Measurements from ENCODE around the gene RORC. TPM values are rescaled to one million over a fixed set of nuclear protein-coding genes. Genes with fewer than 3 reads are reported as not detected.

The RORC gene
- polyA plus RNA-seq, 1 of the 3 experiments (the other 2 are of a cell fraction), result not detected

- Histone ChIP-seq H2AFZ (ENCODE audit: low read depth) (no peak overlapping the region), H3K27ac (ENCODE audit: low read depth in 2 of 2, low read length in 1 of 2) (no peak overlapping the region), H3K9ac (no peak overlapping the region), H3K4me3 (ENCODE audit: low read depth in 2 of 2, low read length in 1 of 2) (no peak overlapping the region), H3K4me1 (ENCODE audit: control insufficient read depth in 1 of 2, insufficient read depth in 2 of 2, low read depth in 1 of 2, low read length in 1 of 2) (no peaks in the 10 kb centered on the region), H3K79me2 (ENCODE audit: insufficient read depth) (no peaks in the 10 kb centered on the region), H3K36me3 (replicated peaks in 1 of 2; ENCODE audit: control insufficient read depth in 1 of 2, insufficient read depth in 2 of 2, low read length in 1 of 2) (peaks cover 3 to 18% of the 10 kb centered on the region in 2 experiments), H3K9me3 (no peaks in the 10 kb centered on the region), H3F3A (replicated peaks; ENCODE audit: insufficient read depth) (no peaks in the 10 kb centered on the region), H3K9me2 (no peaks in the 10 kb centered on the region), H3K27me3 (ENCODE audit: insufficient read depth) (no peaks in the 10 kb centered on the region), H3K4me2 (no peak overlapping the region), H4K20me1 (ENCODE audit: insufficient read depth) (no peaks in the 10 kb centered on the region)
- ChIA-PET CTCF (interaction anchor here (1.3 kb wide), 1 partner anchor 16 kb away, joined by 3 read pairs; the partner anchor contains the start of gene TDRKH), POLR2A (no interaction called here)
- 48% methylated on average over 3 of the region's 3 CpGs for WGBS (ENCODE audit: low lambda C conversion rate)
- no peak for DNase-seq
- no peak for TF ChIP-seq GATA2 (CRISPR knock-in tag; IDR thresholded peaks at IDR 0.05)
- no peak for TF ChIP-seq SIN3A (IDR thresholded peaks at IDR 0.05; ENCODE audit: borderline replicate concordance, low read depth, low read length)
- no peak for TF ChIP-seq USF2 (IDR thresholded peaks at IDR 0.05; ENCODE audit: borderline replicate concordance, low read depth, low read length)
- TF ChIP-seq MAX (IDR thresholded peaks at IDR 0.05; ENCODE audit: low read depth), result no peak
- no peak for TF ChIP-seq FOSL2 (IDR thresholded peaks at IDR 0.05; ENCODE audit: borderline replicate concordance, low read depth)
Observed at GRCh38 chr1:151774256-151774922, 57.2 kb downstream of the RORC start.

- no peaks in the 10 kb centered on the region for H3K4me1 ChIP-seq (ENCODE audit: control insufficient read depth in 1 of 2, insufficient read depth in 2 of 2, low read depth in 1 of 2, low read length in 1 of 2)
- no peaks in the 10 kb centered on the region for H3K9me2 ChIP-seq
- peaks cover 3 to 13% of the 10 kb centered on the region in 2 experiments for H3K36me3 ChIP-seq (replicated peaks in 1 of 2; ENCODE audit: control insufficient read depth in 1 of 2, insufficient read depth in 2 of 2, low read length in 1 of 2)
- no peak for DNase-seq
- no peak overlapping the region for H2AFZ ChIP-seq (ENCODE audit: low read depth)
- TF ChIP-seq SIN3A (IDR thresholded peaks at IDR 0.05; ENCODE audit: borderline replicate concordance, low read depth, low read length) (no peak), PBX3 (IDR thresholded peaks at IDR 0.05) (no peak), NRF1 (IDR thresholded peaks at IDR 0.05; ENCODE audit: low read depth, low read length) (no peak), MEF2A (IDR thresholded peaks at IDR 0.05; ENCODE audit: borderline replicate concordance, low read depth) (no peak), TCF12 (IDR thresholded peaks at IDR 0.05) (no peak), POLR2AphosphoS5 (IDR thresholded peaks at IDR 0.05; ENCODE audit: low read depth, low read length) (no peak), CHD2 (IDR thresholded peaks at IDR 0.05; ENCODE audit: low read length, partially characterized antibody) (no peak), IRF3 (IDR thresholded peaks at IDR 0.05; ENCODE audit: low read depth, low read length) (no peak), RCOR1 (IDR thresholded peaks at IDR 0.05; ENCODE audit: low read length) (no peak), SMC3 (IDR thresholded peaks at IDR 0.05; ENCODE audit: low read depth, low read length) (no peak), REST (IDR thresholded peaks at IDR 0.05; ENCODE audit: low read depth, low read length) (no peak), RAD21 (IDR thresholded peaks at IDR 0.05; ENCODE audit: low read length) (no peak), GATA2 (CRISPR knock-in tag; IDR thresholded peaks at IDR 0.05) (no peak), TAF1 (IDR thresholded peaks at IDR 0.05; ENCODE audit: borderline replicate concordance, low read depth, low read length) (no peak), GABPA (IDR thresholded peaks at IDR 0.05; ENCODE audit: low read depth) (no peak), YY1 (IDR thresholded peaks at IDR 0.05; ENCODE audit: low read depth) (no peak)
- no peaks in the 10 kb centered on the region for H3K9me3 ChIP-seq
- no peaks in the 10 kb centered on the region for H3F3A ChIP-seq (replicated peaks; ENCODE audit: insufficient read depth)
- no peaks in the 10 kb centered on the region for H3K27me3 ChIP-seq (ENCODE audit: insufficient read depth)
- no peak overlapping the region for H3K27ac ChIP-seq (ENCODE audit: low read depth in 2 of 2, low read length in 1 of 2)
- WGBS (ENCODE audit: low lambda C conversion rate), result 63% methylated on average over 5 of the region's 5 CpGs
- H3K4me2 ChIP-seq, result no peak overlapping the region
- no peaks in the 10 kb centered on the region for H4K20me1 ChIP-seq (ENCODE audit: insufficient read depth)
- H3K9ac ChIP-seq, result no peak overlapping the region
- no peak overlapping the region for H3K4me3 ChIP-seq (ENCODE audit: low read depth in 2 of 2, low read length in 1 of 2)
- H3K79me2 ChIP-seq (ENCODE audit: insufficient read depth), result no peaks in the 10 kb centered on the region
- POLR2A ChIA-PET, result no interaction called here
- CTCF ChIA-PET, result no interaction called here
Observed at GRCh38 chr1:151773702-151774101, 57.9 kb downstream of the RORC start.

Measured in SK-N-SH (cell line).